GM18517 (cell line): ENCODE measurements around the gene PTPRK.
A peak's percentile ranks its signal among the peaks of the same experiment; 100 is the strongest.
"Not testable (repeated sequence)": the region's sequence is repeated elsewhere in the genome, so short reads cannot be mapped to it uniquely, and the experiment has no call there.

Experiments
- ATAC-seq: cut with Tn5 transposase; IDR thresholded peaks from one replicate; pipeline ENCODE4 v1.9.1; 2021; ENCODE audit warnings: mild to moderate bottlenecking, moderate library complexity; ENCODE audit not compliant: unreplicated experiment

Gene PTPRK

DNA sequence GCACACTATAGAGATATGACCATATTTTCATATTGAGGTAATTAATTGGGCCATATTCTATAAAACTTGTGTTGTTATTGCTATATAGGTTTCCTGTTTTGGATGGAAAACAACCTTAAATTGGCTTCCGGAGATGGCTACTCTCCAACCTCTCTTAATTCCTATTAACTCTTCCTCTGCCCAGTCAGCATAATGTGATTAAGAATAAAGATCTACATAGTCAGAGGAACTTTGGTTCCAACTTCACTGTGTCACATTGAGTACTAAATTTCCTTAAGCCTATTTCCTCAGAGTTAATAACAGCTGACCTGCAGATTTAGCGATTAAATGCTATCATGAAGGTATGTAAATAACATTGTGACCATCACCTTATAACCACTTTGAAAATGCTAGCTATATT lies 67.7 kb downstream of the PTPRK start:
- no peak for ATAC-seq

GRCh38 chr6:128446497-128446896 lies 73.9 kb downstream of the PTPRK start:
- ATAC-seq = no peak

- no peak for ATAC-seq
Measured at GRCh38 chr6:128443553-128443952, 76.8 kb downstream of the PTPRK start.

GRCh38 chr6:128439627-128440026 lies 80.8 kb downstream of the PTPRK start:
- ATAC-seq = no peak

- no peak for ATAC-seq
Measured at GRCh38 chr6:128438393-128438792, 82.0 kb downstream of the PTPRK start.

DNA sequence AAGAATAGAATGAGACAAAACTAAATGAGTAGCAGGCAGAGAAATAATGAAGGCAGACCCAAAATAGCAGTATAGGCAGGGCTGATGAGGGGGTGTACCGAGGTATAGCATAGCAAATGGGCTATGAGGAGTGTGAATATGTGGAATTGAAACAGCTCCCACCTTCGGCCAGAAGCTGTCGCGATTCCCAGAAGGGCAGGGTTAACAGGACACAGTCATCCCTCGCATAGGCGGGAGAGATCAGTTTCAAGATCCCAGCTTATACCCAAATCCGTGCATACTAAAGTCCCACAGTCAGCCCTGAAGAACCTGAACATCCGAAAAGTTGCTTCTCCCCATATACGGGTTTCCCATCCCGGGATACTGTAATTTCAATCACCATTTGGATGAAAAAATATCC lies 82.7 kb downstream of the PTPRK start:
- ATAC-seq = no peak

- not testable (repeated sequence) for ATAC-seq
Measured at GRCh38 chr6:128434752-128435151, 85.6 kb downstream of the PTPRK start.

GRCh38 chr6:128432394-128432793 lies 88.0 kb downstream of the PTPRK start:
- ATAC-seq = no peak

DNA sequence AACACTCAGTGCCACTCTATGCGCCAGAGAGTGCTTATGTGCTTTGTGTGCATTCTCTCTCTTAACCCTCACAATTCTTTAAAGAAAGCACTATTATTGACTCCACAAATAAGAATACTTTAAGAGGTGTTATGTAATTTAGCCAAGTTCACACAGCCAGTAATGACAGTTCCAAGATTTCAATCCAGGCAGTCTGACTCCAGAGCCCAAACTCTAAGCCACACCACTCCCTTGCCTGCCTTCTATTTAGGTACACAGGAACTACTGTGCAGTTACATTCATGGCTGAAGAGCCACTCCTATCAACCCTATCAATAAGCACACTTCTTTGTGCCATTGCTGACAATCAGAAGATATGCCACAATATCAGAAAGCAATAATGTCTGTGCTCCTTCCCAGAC lies 93.3 kb downstream of the PTPRK start:
- ATAC-seq = no peak

DNA sequence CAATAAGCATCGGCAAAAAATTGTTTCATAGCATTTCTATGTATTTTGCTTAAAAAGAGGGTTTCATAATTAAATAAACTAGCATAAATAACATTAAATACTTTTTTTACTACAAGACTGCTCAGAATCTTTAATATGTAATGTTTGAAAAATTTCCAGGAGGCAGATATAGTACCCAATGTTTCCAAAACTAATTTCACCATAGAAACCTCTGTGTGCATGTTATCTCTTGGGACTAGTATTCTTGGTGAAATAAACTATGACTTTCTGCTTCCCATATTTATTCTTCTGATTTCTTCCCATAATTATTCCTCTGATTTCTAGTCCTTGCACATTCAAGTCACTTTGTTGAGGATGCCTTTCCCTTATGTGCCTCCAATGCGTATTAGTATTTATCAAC lies 94.5 kb downstream of the PTPRK start:
- ATAC-seq = no peak

GRCh38 chr6:128422871-128423270 lies 97.5 kb downstream of the PTPRK start:
- ATAC-seq = no peak

- ATAC-seq = no peak
Measured at GRCh38 chr6:128422200-128422599, 98.2 kb downstream of the PTPRK start.

- no peak for ATAC-seq
Measured at GRCh38 chr6:128421788-128422187, 98.6 kb downstream of the PTPRK start.

DNA sequence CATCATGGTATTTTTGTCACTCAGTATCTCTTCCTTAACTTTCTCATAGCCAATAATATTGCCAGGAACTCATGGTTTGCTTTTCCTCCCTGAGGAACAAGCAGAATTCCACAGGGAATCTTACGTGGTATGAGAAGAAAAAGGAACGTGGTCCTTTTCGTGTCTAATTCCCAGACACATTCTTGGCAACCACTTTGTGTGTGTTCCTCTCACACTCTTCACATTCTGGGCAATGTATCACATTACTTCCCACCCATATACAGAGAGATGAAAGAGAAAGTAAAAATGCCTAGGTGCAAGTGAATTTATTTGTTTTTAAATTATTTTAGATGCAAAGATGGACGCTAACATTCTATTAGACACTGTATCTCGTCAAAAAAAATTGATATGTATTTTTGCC lies 102.7 kb downstream of the PTPRK start:
- ATAC-seq = no peak

DNA sequence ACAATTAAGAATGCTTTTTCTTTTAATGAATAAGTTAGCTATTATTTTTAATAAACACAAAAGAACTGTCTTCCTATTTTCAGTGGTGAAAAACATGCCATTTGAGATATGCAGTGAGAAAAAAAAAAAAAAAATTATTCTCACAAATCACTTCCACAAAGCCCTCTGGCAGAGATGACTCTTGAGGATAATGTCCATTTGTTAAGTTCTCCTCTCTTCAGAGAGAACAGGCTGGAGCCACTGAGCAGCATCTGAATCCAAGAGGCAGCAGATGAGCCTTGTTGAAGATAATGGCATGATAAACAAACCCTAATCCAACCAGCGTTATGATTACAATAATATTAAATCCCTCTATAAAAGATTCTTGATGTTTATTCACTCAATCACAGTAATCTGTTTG lies 105.0 kb downstream of the PTPRK start:
- ATAC-seq = no peak

DNA sequence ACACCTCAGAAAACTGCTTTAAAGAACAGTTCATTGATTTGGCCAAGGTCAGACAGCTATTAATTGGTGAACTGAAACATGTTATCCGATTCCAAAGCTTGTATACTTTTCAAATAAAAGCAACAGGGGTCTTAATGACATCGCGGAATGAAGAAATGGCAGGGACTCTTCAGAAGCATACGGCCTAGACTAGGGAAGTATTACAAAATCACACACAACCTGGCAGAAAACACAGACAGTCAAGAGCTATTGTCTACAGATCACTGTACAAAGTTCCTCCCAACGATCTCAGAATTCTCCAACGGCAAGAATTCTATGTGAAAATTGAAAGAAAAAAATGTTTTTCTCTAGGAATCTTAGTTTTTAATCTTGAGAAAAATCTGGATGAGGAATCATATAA lies 105.5 kb downstream of the PTPRK start:
- no peak for ATAC-seq

- no peak for ATAC-seq
Measured at GRCh38 chr6:128413291-128413690, 107.1 kb downstream of the PTPRK start.

DNA sequence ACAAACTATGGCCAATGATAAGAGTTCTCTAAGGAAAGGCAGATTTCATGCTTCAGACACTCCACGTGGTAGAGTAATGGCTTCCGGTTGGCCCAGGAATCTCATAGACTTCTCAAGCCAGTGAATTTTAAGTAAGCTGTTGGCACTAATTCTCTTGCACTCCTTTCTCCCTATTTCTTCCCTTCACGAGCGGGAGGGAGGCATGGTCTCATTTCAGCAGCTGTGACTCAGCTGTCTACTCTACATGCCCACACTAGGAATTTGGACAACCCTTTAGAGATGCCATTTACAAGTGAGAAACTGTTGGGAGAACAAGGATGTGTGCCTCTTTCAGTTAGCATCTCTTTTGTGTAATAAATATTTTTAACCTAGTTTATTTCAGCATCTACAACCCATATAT lies 107.7 kb downstream of the PTPRK start:
- ATAC-seq = no peak

DNA sequence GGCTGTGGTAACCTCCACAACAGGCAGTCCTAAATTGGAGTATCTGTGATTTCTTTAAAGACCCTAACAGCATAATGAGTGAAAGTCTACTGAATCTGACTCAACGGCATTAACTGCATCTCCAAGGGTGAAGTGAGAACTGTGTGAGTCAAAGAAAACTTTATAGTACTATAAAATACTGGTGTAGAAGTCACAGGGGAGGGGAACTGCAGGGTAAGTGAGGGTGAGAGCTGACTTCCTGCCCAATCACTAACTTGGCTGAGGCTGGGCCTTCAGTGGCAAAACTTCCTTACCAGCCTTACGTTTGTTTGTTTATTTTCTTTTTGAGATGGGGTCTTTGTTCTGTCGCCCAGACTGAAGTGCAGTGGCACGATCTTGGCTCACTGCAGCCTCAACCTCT lies 109.8 kb downstream of the PTPRK start:
- ATAC-seq = no peak

DNA sequence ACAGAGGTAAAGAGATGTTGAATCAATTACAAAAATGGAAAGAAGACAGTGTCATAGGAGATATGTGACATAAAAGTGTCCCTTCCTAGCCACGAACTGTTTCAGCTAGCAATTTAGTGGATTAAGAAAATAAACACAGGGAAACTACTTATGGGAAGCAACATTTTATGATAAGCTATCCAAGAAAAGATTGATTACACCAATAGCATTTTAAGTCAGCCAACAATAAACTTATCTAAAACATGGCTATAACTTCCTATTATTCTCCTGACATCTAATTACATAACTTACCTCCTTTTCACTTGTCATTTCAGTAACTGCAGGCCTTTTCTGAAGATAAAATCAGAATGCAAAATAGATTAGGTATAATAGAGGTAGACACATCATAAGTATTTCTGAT lies 111.4 kb downstream of the PTPRK start:
- ATAC-seq = no peak

GRCh38 chr6:128406453-128406852 lies 113.9 kb downstream of the PTPRK start:
- ATAC-seq = no peak

GRCh38 chr6:128403618-128404444 lies 116.6 kb downstream of the PTPRK start:
- ATAC-seq = peak; percentile 54

- ATAC-seq = no peak
Measured at GRCh38 chr6:128400875-128401274, 119.5 kb downstream of the PTPRK start.
